ENCODE results near the gene MAPKAP1.

The MAPKAP1 gene

DNA sequence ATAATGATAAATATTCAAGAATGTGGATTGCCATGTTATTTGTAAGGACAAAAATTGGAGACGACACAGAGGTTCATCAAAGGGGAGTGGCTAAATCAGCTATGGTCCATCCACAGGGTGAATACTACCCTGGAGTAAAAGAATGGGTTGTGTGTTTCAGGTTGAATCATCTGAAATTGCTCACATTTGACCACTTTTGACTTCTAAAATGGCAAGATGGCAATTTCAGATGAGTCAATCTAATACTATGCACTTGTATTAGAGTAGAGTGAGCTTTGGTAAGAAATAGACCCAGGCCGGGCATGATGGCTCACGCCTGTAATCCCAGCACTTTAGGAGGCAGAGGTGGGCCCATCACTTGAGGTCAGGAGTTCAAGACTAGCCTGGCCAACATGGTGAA lies 313.6 kb downstream of the MAPKAP1 start:
- DNase-seq (ENCODE audit: low spot score), result no peak

- DNase-seq (ENCODE audit: low spot score), result no peak
Measured at GRCh38 chr9:125391704-125392103, 315.3 kb downstream of the MAPKAP1 start.

DNA sequence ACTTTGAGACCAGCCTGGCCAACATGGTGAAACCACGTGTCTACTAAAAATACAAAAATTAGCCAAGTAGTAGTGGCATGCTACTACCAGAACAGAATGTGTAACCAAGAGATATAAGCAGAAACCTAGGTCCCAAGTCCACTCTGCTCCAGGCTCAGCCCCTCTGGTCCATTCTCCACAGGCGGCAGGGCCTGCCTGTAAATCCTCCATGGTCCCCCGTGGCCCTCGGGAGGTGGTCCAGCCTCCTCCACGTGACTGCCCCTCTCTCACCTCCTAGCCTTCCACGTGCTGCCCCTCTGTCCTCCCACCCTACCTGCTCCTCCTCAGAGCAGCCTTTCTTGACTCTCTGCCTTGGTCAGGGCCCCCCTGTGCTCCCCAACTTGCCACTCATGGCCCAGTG lies 318.0 kb downstream of the MAPKAP1 start:
- DNase-seq (ENCODE audit: low spot score), result no peak

DNA sequence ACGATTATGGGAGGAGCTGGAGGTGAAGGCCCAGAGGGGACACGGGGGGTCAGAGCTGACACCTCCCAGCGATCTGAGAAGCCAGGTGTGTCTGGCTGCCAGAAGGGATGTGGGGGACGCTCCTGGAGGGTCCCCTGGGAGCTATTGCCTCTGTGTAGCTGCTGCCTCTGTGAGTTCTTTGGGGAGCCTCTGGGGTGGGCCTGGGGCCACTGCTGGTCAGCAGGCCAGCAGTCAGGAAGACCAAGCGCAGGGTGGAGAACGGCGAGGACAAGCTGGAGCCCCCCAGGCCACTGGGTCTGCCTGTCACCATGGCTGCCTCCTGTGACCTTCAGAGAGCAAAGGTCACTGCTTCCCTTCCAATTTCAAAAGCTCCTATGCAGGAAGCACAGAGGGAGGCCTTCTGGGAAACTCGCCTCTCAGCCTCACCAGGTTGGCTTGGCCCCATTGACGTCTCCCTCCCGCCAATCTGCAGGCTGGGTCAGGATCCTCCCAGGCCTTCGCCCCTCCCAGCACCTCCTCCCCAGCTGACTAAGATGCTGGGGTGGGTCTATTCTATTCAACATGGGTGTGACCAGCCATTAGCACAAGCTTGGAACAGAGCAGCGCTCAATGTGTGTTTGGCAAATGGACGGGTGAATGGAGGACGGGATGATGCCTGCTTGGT lies 319.0 kb downstream of the MAPKAP1 start:
- DNase-seq (ENCODE audit: low spot score), result no peak

Small RNAs within 50 kb of the gene (small RNA-seq; reads per million reads assigned to genes)
- gene RF00017, result 0 reads per million in 2 experiments
